Keratinocyte (primary cell): Measurements from ENCODE around the gene NEBL.

Experiments
- EZH2 ChIP-seq: IDR thresholded peaks from one replicate; pipeline ENCODE4 v1.6.1; 2012; ENCODE audit warnings: inconsistent platforms, mild to moderate bottlenecking, low read length, moderate library complexity
- TF ChIP-seq, protein P1 (sequence below), 3 experiments: IDR thresholded peaks in 1 of 3; conservative IDR thresholded peaks in 1 of 3; optimal IDR thresholded peaks in 1 of 3; 2 replicates in 2 of 3; 3 replicates in 1 of 3; pipeline versions ENCODE3 to v1.5.1; 2011; ENCODE audit warnings: low read length in 3 of 3, mild to moderate bottlenecking in 3 of 3, moderate library complexity in 2 of 3, control low read depth in 1 of 3, inconsistent platforms in 1 of 3; ENCODE audit not compliant: insufficient read depth in 2 of 3; ENCODE audit errors: extremely low read depth in 1 of 3

DNA sequence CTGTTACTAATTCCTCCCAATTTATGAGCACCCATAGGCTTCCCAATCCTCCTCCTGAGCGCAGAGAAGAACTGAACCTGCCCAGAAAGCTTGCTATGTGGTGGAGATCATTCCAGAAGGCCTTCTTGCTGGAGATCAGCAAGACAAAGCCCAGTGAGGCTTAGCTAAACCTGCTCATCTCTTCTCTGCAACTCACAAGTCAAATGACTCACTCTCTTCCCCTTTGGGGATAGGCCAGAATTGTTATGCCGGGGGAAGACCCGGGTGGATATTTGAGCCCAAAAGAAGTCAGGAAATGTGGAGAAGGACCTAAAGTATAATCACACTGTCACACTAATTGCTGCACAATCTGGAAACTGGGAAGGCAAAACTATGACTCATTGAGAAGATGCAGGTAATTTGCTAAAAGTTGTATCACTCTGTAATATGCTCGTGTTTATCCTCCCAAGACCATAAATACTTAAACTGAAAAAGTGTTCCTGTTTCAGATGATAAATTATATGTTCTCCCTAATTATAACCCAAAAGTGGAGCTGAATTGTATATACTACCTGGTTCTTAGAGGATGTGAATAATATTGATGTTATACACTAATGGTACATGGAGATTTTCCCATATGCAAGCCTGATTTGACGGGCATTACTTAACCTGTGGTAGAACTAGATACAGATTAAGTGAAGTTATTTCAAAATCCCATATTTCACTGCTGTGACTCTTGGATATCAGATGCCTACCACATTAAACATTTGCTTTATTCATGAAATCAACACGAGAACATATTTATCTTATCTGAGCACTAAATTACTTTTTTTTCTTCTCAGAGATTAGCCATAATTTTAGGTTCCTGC lies 6.4 kb downstream of the NEBL start:
- TF ChIP-seq, protein P1, sequence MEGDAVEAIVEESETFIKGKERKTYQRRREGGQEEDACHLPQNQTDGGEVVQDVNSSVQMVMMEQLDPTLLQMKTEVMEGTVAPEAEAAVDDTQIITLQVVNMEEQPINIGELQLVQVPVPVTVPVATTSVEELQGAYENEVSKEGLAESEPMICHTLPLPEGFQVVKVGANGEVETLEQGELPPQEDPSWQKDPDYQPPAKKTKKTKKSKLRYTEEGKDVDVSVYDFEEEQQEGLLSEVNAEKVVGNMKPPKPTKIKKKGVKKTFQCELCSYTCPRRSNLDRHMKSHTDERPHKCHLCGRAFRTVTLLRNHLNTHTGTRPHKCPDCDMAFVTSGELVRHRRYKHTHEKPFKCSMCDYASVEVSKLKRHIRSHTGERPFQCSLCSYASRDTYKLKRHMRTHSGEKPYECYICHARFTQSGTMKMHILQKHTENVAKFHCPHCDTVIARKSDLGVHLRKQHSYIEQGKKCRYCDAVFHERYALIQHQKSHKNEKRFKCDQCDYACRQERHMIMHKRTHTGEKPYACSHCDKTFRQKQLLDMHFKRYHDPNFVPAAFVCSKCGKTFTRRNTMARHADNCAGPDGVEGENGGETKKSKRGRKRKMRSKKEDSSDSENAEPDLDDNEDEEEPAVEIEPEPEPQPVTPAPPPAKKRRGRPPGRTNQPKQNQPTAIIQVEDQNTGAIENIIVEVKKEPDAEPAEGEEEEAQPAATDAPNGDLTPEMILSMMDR (optimal IDR thresholded peaks at IDR 0.05 in 1 of 3, IDR thresholded peaks at IDR 0.05 in 1 of 3, conservative IDR thresholded peaks at IDR 0.05 in 1 of 3; ENCODE audit: extremely low read depth in 1 of 3, insufficient read depth in 2 of 3, low read length in 3 of 3), result no peak
- no peak for TF ChIP-seq EZH2
